Activated B cell treated with CpG ODN at 0.5 μM for 24 hours (primary cell): ENCODE results near the gene TMEM250. TPM values are rescaled to one million over a fixed set of nuclear protein-coding genes. Genes with fewer than 3 reads are reported as not detected.

ENCODE experiments used
- ATAC-seq: fragments of 200-7000 bp; cut with Tn5 transposase; one replicate; pipeline ENCODE4 v1.10.0; 2021; ENCODE audit warnings: low read depth, mild to moderate bottlenecking, moderate library complexity
- CTCF ChIA-PET: fragments of 350-600 bp; sonication (Branson Sonifier 250); formaldehyde crosslinking; loops from one replicate; lab custom pipeline; 2021; ENCODE audit warnings: antibody characterized with exemption; lab: Charles Lee
- POLR2A ChIA-PET: fragments of 350-600 bp; sonication (Branson Sonifier 250); formaldehyde crosslinking; loops from one replicate; lab custom pipeline; 2021; ENCODE audit warnings: antibody characterized with exemption; lab: Charles Lee
- DNase-seq: peaks from one replicate; pipeline ENCODE4 v3.0.0; 2022
- H3K27ac Mint-ChIP-seq: one replicate; pipeline ENCODE4 v1.8.0; 2020; ENCODE audit warnings: mixed read lengths
- H3K27me3 Mint-ChIP-seq: one replicate; pipeline ENCODE4 v1.8.0; 2021; ENCODE audit warnings: mixed read lengths
- H3K36me3 Mint-ChIP-seq: one replicate; pipeline ENCODE4 v1.8.0; 2021; ENCODE audit warnings: low read depth, mixed read lengths
- H3K4me1 Mint-ChIP-seq: one replicate; pipeline ENCODE4 v1.8.0; 2021; ENCODE audit warnings: mixed read lengths
- H3K4me3 Mint-ChIP-seq: one replicate; pipeline ENCODE4 v1.8.0; 2020; ENCODE audit warnings: mild to moderate bottlenecking, mixed read lengths
- H3K9me3 Mint-ChIP-seq: one replicate; pipeline ENCODE4 v1.8.0; 2020; ENCODE audit warnings: mixed read lengths
- CTCF ChIP-seq: fragments of 200-600 bp; IDR thresholded peaks from one replicate; pipeline ENCODE4 v1.8.0; 2022; ENCODE audit warnings: antibody characterized with exemption, mild to moderate bottlenecking
- intact Hi-C: fragments of 100-400 bp; cut with micrococcal nuclease; formaldehyde crosslinking; loops from one replicate; pipeline ENCODE4 v1.15.1; 2024
- total RNA-seq: library from RNA; stranded (reverse); gene quantifications from 2 replicates; pipeline ENCODE4 v1.2.3, GENCODE V29; 2022

Gene TMEM250
- total RNA-seq, 1 donor from 2014 or later: 23.4 TPM

GRCh38 chr9:136087741-136088480 is 30.8 kb downstream of the TMEM250 start:
- Mint-ChIP-seq H3K4me1 (peaks cover 4% of the 10 kb centered on the region), H3K27ac (no peak overlapping the region), H3K36me3 (no peaks in the 10 kb centered on the region), H3K9me3 (no peaks in the 10 kb centered on the region), H3K4me3 (no peak overlapping the region), H3K27me3 (peaks cover 11% of the 10 kb centered on the region)
- intact Hi-C loops: loop anchor here (2.0 kb wide), 1 partner anchor 195 kb away; no protein-coding TSS in a partner anchor
- no peak for TF ChIP-seq CTCF
- no peak for DNase-seq
- ATAC-seq: no peak
- CTCF ChIA-PET: no interaction called here
- POLR2A ChIA-PET: no interaction called here

GRCh38 chr9:136086951-136087740 is 31.5 kb downstream of the TMEM250 start:
- Mint-ChIP-seq H3K27ac (no peak overlapping the region), H3K27me3 (peaks cover 12% of the 10 kb centered on the region), H3K4me3 (no peak overlapping the region), H3K36me3 (no peaks in the 10 kb centered on the region), H3K9me3 (no peaks in the 10 kb centered on the region), H3K4me1 (peaks cover 4% of the 10 kb centered on the region)
- intact Hi-C loops: no loop called here
- ATAC-seq (no peak), DNase-seq (no peak)
- TF ChIP-seq CTCF: no peak
- CTCF ChIA-PET: no interaction called here
- POLR2A ChIA-PET: no interaction called here

DNA sequence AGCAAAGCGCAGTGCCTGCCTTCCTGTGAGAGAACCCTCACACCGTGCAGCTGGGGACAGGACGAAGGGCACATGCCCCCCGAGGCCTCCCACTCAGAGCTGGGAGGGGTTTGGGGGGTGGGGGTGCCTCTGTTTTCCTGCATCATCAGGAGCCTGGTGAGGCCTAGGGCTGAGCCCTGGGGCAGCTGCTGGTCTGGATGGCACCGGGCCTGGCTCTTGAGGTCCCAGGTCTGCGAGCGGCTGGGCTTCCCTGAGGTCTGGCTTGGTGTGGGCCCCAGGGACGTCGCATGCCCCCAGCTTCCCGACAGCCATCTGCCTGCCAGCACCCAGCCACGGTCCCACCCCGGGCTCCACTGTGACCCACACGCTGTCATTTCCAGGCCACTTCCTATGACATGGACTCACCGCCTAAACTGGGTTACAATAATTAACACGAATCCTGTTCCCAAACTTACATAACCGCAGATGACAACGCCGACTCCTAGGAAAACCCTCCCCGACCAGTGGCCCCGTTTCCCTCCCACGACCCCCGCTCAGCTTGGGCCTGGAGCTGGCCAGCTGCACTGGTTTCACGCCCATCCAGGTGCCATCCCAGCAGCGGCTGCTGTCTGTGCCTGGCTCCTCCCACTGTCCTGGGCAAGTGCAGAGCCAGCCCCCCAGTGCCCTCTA is 32.3 kb downstream of the TMEM250 start:
- ChIA-PET POLR2A (no interaction called here), CTCF (no interaction called here)
- Mint-ChIP-seq H3K36me3 (no peaks in the 10 kb centered on the region), H3K4me1 (peaks cover 4% of the 10 kb centered on the region), H3K27me3 (peaks cover 9% of the 10 kb centered on the region), H3K9me3 (no peaks in the 10 kb centered on the region), H3K27ac (no peak overlapping the region), H3K4me3 (no peak overlapping the region)
- DNase-seq: no peak
- no peak for ATAC-seq
- intact Hi-C loops: no loop called here
- TF ChIP-seq CTCF: no peak

GRCh38 chr9:136085815-136086212 is 32.9 kb downstream of the TMEM250 start:
- Mint-ChIP-seq H3K27ac (no peak overlapping the region), H3K9me3 (no peaks in the 10 kb centered on the region), H3K4me1 (peaks cover 4% of the 10 kb centered on the region), H3K4me3 (no peak overlapping the region), H3K27me3 (peaks cover 9% of the 10 kb centered on the region), H3K36me3 (no peaks in the 10 kb centered on the region)
- no peak for TF ChIP-seq CTCF
- POLR2A ChIA-PET: no interaction called here
- DNase-seq: no peak
- intact Hi-C loops: no loop called here
- CTCF ChIA-PET: no interaction called here
- ATAC-seq: no peak
